Measurements from ENCODE around the gene YARS1.

YARS1 gene

GRCh38 chr1:32817159-32817814 lies at the start of gene YARS1, which contains the start of gene S100PBP:
Gene YARS1 (minus strand): TSS chr1:32817358. CDS start chr1:32817244, 114 bp downstream.
Gene S100PBP (plus strand): TSS chr1:32817653. CDS start chr1:32826100, 8,447 bp downstream.
- DNase-seq (ENCODE audit: low spot score) (peak; percentile 96), FAIRE-seq (peak; percentile 72)

- FAIRE-seq, result no peak
- no peak for DNase-seq (ENCODE audit: low spot score)
These were observed 48.7 kb upstream of the YARS1 start for GRCh38 chr1:32865639-32866405.

GRCh38 chr1:32864375-32865019 lies 47.3 kb upstream of the YARS1 start:
- DNase-seq (ENCODE audit: low spot score) (no peak), FAIRE-seq (no peak)

- no peak for DNase-seq (ENCODE audit: low spot score)
- no peak for FAIRE-seq
These were observed 46.7 kb upstream of the YARS1 start for GRCh38 chr1:32863881-32864245.

GRCh38 chr1:32863218-32863880 lies 46.2 kb upstream of the YARS1 start:
- no peak for FAIRE-seq
- DNase-seq (ENCODE audit: low spot score), result no peak

GRCh38 chr1:32861904-32862695 lies 44.9 kb upstream of the YARS1 start:
- no peak for DNase-seq (ENCODE audit: low spot score)
- no peak for FAIRE-seq

GRCh38 chr1:32860566-32860965 lies 43.4 kb upstream of the YARS1 start:
- DNase-seq (ENCODE audit: low spot score), result no peak
- FAIRE-seq, result no peak

- DNase-seq (ENCODE audit: low spot score) (no peak), FAIRE-seq (no peak)
These were observed 42.8 kb upstream of the YARS1 start for GRCh38 chr1:32859915-32860314.

GRCh38 chr1:32858791-32859190 lies 41.6 kb upstream of the YARS1 start:
- FAIRE-seq (no peak), DNase-seq (ENCODE audit: low spot score) (no peak)

- FAIRE-seq, result no peak
These were observed 41.0 kb upstream of the YARS1 start for GRCh38 chr1:32858136-32858535.

GRCh38 chr1:32855861-32856617 lies 38.9 kb upstream of the YARS1 start:
- FAIRE-seq (no peak), DNase-seq (ENCODE audit: low spot score) (no peak)

More at GRCh38 chr1:32858136-32858535, 41.0 kb upstream of the YARS1 start:
- no peak for DNase-seq (ENCODE audit: low spot score)

GRCh38 chr1:32848354-32849063 lies 31.4 kb upstream of the YARS1 start:
- FAIRE-seq (no peak), DNase-seq (ENCODE audit: low spot score) (no peak)

- FAIRE-seq (no peak), DNase-seq (ENCODE audit: low spot score) (no peak)
These were observed 14.7 kb upstream of the YARS1 start for GRCh38 chr1:32831878-32832277.

- DNase-seq (ENCODE audit: low spot score) (no peak), FAIRE-seq (no peak)
These were observed 13.1 kb upstream of the YARS1 start for GRCh38 chr1:32830092-32830852.

GRCh38 chr1:32828341-32828740 lies 11.2 kb upstream of the YARS1 start:
- DNase-seq (ENCODE audit: low spot score) (peak; percentile 19), FAIRE-seq (no peak)

GRCh38 chr1:32825181-32825580 lies 8.0 kb upstream of the YARS1 start:
- no peak for FAIRE-seq
- no peak for DNase-seq (ENCODE audit: low spot score)

- FAIRE-seq (no peak), DNase-seq (ENCODE audit: low spot score) (no peak)
These were observed 1.8 kb upstream of the YARS1 start for GRCh38 chr1:32818804-32819541.
